ENCODE results near the gene ADAM10.
A peak's percentile ranks its signal among the peaks of the same experiment; 100 is the strongest.
"Not testable (repeated sequence)": the region's sequence is repeated elsewhere in the genome, so short reads cannot be mapped to it uniquely, and the experiment has no call there.

The ADAM10 gene

DNA sequence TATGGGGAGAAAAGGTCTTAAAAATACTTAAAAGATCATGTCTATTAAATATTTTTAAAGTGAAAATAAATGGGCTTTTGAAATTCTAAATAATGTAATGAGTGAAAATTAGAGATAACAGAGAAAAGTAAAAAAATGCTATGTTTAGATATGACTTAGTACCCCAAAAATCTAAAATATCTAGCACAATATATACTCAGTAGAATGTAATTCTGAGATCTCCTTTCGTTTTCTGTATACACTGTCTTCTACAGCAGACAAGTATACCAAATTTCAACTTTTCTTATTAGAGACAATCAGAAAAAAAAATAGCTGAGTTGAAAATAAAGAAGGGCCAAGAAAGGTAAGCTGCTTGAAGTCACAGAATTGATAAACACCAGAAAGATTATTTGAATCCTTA lies 140.8 kb downstream of the ADAM10 start:
- DNase-seq (ENCODE audit: low read depth, low spot score): no peak
- H3K4me3 ChIP-seq (ENCODE audit: low read depth, low read length): no peak overlapping the region
- ChIA-PET POLR2A (no interaction called here), CTCF (interaction anchor here (0.6 to 1.3 kb wide), 2 partner anchors 141 to 236 kb away, joined by 3 read pairs; partner anchors contain the start of gene ADAM10)
- TF ChIP-seq, protein P1, sequence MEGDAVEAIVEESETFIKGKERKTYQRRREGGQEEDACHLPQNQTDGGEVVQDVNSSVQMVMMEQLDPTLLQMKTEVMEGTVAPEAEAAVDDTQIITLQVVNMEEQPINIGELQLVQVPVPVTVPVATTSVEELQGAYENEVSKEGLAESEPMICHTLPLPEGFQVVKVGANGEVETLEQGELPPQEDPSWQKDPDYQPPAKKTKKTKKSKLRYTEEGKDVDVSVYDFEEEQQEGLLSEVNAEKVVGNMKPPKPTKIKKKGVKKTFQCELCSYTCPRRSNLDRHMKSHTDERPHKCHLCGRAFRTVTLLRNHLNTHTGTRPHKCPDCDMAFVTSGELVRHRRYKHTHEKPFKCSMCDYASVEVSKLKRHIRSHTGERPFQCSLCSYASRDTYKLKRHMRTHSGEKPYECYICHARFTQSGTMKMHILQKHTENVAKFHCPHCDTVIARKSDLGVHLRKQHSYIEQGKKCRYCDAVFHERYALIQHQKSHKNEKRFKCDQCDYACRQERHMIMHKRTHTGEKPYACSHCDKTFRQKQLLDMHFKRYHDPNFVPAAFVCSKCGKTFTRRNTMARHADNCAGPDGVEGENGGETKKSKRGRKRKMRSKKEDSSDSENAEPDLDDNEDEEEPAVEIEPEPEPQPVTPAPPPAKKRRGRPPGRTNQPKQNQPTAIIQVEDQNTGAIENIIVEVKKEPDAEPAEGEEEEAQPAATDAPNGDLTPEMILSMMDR (IDR thresholded peaks at IDR 0.05; ENCODE audit: insufficient read depth, low read length, missing control alignments): no peak

GRCh38 chr15:58608129-58608590 lies 141.3 kb downstream of the ADAM10 start:
- ChIA-PET CTCF (interaction anchor here (0.6 to 1.3 kb wide), 2 partner anchors 141 to 237 kb away, joined by 3 read pairs; partner anchors contain the start of gene ADAM10), POLR2A (no interaction called here)
- H3K4me3 ChIP-seq (ENCODE audit: low read depth, low read length): no peak overlapping the region
- peak; percentile 55 for DNase-seq (ENCODE audit: low read depth, low spot score)
- TF ChIP-seq, protein P1 (IDR thresholded peaks at IDR 0.05; ENCODE audit: insufficient read depth, low read length, missing control alignments): no peak

DNA sequence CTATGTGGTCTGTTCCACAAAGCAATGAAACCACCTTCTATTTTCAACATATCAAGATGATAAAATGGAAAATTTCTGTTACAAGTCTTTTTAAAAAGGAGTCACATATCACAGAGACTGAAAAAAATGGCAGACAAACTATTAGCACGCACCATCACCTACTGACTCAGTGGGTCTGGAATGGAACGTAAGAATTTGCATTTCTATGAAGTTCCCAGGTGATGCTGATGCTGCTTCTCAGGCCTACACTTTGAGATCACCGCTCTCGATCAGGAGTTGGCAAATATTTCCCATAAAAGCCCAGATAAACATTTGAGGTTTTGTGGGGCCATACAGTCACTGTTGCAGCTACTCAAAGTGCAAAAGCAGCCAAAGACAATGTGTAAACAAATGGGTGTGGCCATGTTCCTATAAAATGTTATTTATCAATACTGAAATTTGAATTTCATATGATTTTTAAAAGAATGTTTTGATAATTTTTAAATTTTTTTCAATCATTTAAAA lies 142.9 kb downstream of the ADAM10 start:
- POLR2A ChIA-PET: no interaction called here
- CTCF ChIA-PET: no interaction called here

DNA sequence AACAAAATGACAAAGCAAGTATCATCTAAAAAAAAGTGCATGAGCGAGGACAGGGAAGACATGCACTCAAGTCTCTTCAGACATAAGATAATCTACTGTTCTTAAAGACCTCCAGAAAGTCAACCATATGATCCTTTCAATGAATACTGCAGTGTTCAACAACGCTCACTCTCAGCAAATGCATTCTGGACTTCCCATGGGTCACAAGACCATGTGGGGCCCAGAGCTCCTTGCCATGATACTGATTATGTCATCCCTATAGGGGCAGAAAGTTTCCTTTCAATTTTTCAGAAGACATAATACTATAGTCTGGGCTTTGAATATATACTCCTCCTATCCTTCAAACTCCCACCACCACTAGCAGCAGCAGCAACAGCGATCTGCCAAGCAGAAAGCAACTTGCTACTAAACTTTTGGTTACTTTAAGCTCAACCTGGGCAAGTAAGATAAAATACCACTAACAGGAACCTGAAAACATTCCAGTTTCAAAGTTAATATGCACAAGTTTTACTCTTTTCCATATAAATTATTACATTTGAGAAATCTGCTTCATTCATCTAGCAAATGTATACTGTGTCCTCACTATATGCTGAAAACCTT lies 143.5 kb downstream of the ADAM10 start:
- CTCF ChIA-PET: no interaction called here
- POLR2A ChIA-PET: no interaction called here
- TF ChIP-seq, protein P1 (IDR thresholded peaks at IDR 0.05; ENCODE audit: insufficient read depth, low read length, missing control alignments): no peak
- no peak for DNase-seq (ENCODE audit: low read depth, low spot score)
- no peak overlapping the region for H3K4me3 ChIP-seq (ENCODE audit: low read depth, low read length)

More for the DNA sequence above, 142.9 kb downstream of the ADAM10 start:
- TF ChIP-seq, protein P1 (IDR thresholded peaks at IDR 0.05; ENCODE audit: insufficient read depth, low read length, missing control alignments): no peak
- no peak for DNase-seq (ENCODE audit: low read depth, low spot score)
- no peak overlapping the region for H3K4me3 ChIP-seq (ENCODE audit: low read depth, low read length)

GRCh38 chr15:58604455-58604923 lies 145.0 kb downstream of the ADAM10 start:
- no peak for DNase-seq (ENCODE audit: low read depth, low spot score)
- POLR2A ChIA-PET: no interaction called here
- CTCF ChIA-PET: no interaction called here
- TF ChIP-seq, protein P1 (IDR thresholded peaks at IDR 0.05; ENCODE audit: insufficient read depth, low read length, missing control alignments): no peak
- no peak overlapping the region for H3K4me3 ChIP-seq (ENCODE audit: low read depth, low read length)

- CTCF ChIA-PET; POLR2A ChIA-PET; H3K4me3 ChIP-seq (ENCODE audit: low read depth, low read length); DNase-seq (ENCODE audit: low read depth, low spot score): not testable (repeated sequence)
Measured at GRCh38 chr15:58603927-58604326, 145.6 kb downstream of the ADAM10 start.

- ChIA-PET POLR2A (no interaction called here), CTCF (no interaction called here)
- H3K4me3 ChIP-seq (ENCODE audit: low read depth, low read length): no peak overlapping the region
- DNase-seq (ENCODE audit: low read depth, low spot score): no peak
- TF ChIP-seq, protein P1 (IDR thresholded peaks at IDR 0.05; ENCODE audit: insufficient read depth, low read length, missing control alignments): no peak
Measured at GRCh38 chr15:58602823-58603222, 146.7 kb downstream of the ADAM10 start.

All from AG04449 (cell line).